Spleen (tissue), 11 donors: ENCODE measurements around the gene UST. TPM values are rescaled to one million over a fixed set of nuclear protein-coding genes. Genes with fewer than 3 reads are reported as not detected.

ENCODE experiments used
- DNase-seq: peaks from one replicate; pipeline ENCODE4 v3.0.0-alpha.2; 2020
- H3K27ac ChIP-seq, 8 donors: fragments of 200-600 bp; sonication (generic) in 7 of 8; 1 replicate in 4 of 8; 2 replicates in 4 of 8; pipeline versions ENCODE4 v1.5.0 to v1.8.0; 2016 to 2021; ENCODE audit warnings: inconsistent platforms in 4 of 8, mild to moderate bottlenecking in 4 of 8, moderate library complexity in 1 of 8
- H3K27me3 ChIP-seq, 7 donors: fragments of 200-600 bp; sonication (generic) in 6 of 7; replicated peaks in 1 of 7; 1 replicate in 4 of 7; 2 replicates in 3 of 7; pipeline versions ENCODE4 v1.5.0 to v1.8.0; 2016 to 2021; ENCODE audit warnings: inconsistent platforms in 3 of 7, mild to moderate bottlenecking in 1 of 7
- H3K36me3 ChIP-seq, 6 donors: fragments of 200-600 bp; sonication (generic) in 5 of 6; 1 replicate in 4 of 6; 2 replicates in 2 of 6; pipeline versions ENCODE4 v1.5.0 to v1.8.0; 2016 to 2021; ENCODE audit warnings: inconsistent platforms in 2 of 6
- H3K4me1 ChIP-seq, 6 donors: fragments of 200-600 bp; sonication (generic) in 5 of 6; 1 replicate in 3 of 6; 2 replicates in 3 of 6; pipeline versions ENCODE4 v1.5.0 to v1.8.0; 2016 to 2021; ENCODE audit warnings: inconsistent platforms in 3 of 6
- H3K4me3 ChIP-seq, 8 donors: fragments of 200-600 bp; sonication (generic) in 7 of 8; 1 replicate in 4 of 8; 2 replicates in 4 of 8; pipeline versions ENCODE4 v1.5.0 to v1.8.0; 2016 to 2021; ENCODE audit warnings: inconsistent platforms in 4 of 8, mild to moderate bottlenecking in 4 of 8, moderate library complexity in 2 of 8
- H3K9me3 ChIP-seq, 8 donors: fragments of 200-600 bp; sonication (generic) in 7 of 8; 1 replicate in 4 of 8; 2 replicates in 4 of 8; pipeline versions ENCODE4 v1.5.0 to v1.8.0; 2016 to 2021; ENCODE audit warnings: inconsistent platforms in 4 of 8
- CTCF ChIP-seq, 11 experiments: fragments of 200-600 bp in 7 of 11; fragments of 450-650 bp in 4 of 11; sonication (generic) in 4 of 11; IDR thresholded peaks in 8 of 11; conservative IDR thresholded peaks in 3 of 11; 1 replicate in 7 of 11; 2 replicates in 4 of 11; pipeline versions ENCODE4 v1.4.0 to v1.8.0; 2016 to 2021; ENCODE audit warnings: antibody characterized with exemption in 11 of 11, inconsistent platforms in 4 of 11, mild to moderate bottlenecking in 1 of 11
- POLR2A ChIP-seq, 3 donors: fragments of 450-650 bp; IDR thresholded peaks; one replicate each; pipeline ENCODE4 v1.5.1; 2017; ENCODE audit warnings: antibody characterized with exemption in 3 of 3, mild to moderate bottlenecking in 1 of 3
- POLR2AphosphoS5 ChIP-seq, 3 donors: sonication (generic); formaldehyde crosslinking; IDR thresholded peaks; one replicate each; pipeline ENCODE4 v1.5.1; 2017; ENCODE audit warnings: antibody characterized with exemption in 3 of 3
- WGBS, 5 donors: extraction: QIAGEN DNeasy Blood & Tissue Kit in 3 of 5; methylation state at CpG; one replicate each; pipeline versions ENCODE4 v1.1.5 to v1.1.7; 2013 to 2018; 5-methylcytosine and 5-hydroxymethylcytosine counted together
- intact Hi-C: fragments of 100-400 bp; cut with DNase I; formaldehyde crosslinking; loops from one replicate; pipeline ENCODE4 v1.15.0; 2023; ENCODE audit warnings: low total_unique reads
- polyA plus RNA-seq, 3 donors: library from polyadenylated mRNA; stranded (reverse); fragments of 200-250 nt; gene quantifications; one replicate each; pipeline ENCODE4 v1.2.1, GENCODE V29; 2013
- total RNA-seq, 7 donors: library from RNA; depleted of rRNA in 3 of 7; stranded (reverse); fragments of >200 nt in 3 of 7; fragmentation: NEBNext Ultra II Directional in 4 of 7; extraction: Animal tissue kit (Norgen Biotek cat#: 25700) in 4 of 7; gene quantifications; one replicate each; pipeline versions ENCODE4 v1.1.0 to v1.2.1, GENCODE V29; 2016 to 2021
- donor health status: healthy with polysubstance abuse.
- donor health status: DM: no; HTN: no; CAD: no; lungs with moderate emphysema.
- donor health status: DM: no; HTN: no; CAD: no.
- donor health status: Bipolar disorder and iron deficiency.
- donor health status: healthy.
- donor health status: DM: no; HTN: no; CAD: no.
- donor health status: DM: yes; HTN: yes; CAD: no.

UST gene
- total and polyA plus RNA-seq, 10 donors: 6.4 to 26.8 (median 14.4) TPM

- H3K27ac ChIP-seq: no peak overlapping the region
- no peaks in the 10 kb centered on the region for H3K27me3 ChIP-seq
- TF ChIP-seq POLR2A (IDR thresholded peaks at IDR 0.05) (no peak), CTCF (IDR thresholded peaks at IDR 0.05 in 8 of 11, conservative IDR thresholded peaks at IDR 0.05 in 3 of 11) (no peak), POLR2AphosphoS5 (IDR thresholded peaks at IDR 0.05) (no peak)
- H3K36me3 ChIP-seq: peaks cover 0 to 12% (median 0%) of the 10 kb centered on the region in 6 donors
- intact Hi-C loops: no loop called here
- H3K4me1 ChIP-seq: peaks cover 0 to 5% (median 0%) of the 10 kb centered on the region in 6 donors
- no peaks in the 10 kb centered on the region for H3K9me3 ChIP-seq
- 60 to 77% (median 67%) methylated on average over 7 of the region's 7 CpGs for WGBS, 5 donors
- no peak for DNase-seq
- H3K4me3 ChIP-seq: no peak overlapping the region
Observed at GRCh38 chr6:148979014-148979901, 232.4 kb downstream of the UST start.

GRCh38 chr6:148980234-148980633, 233.4 kb downstream of the UST start:
- TF ChIP-seq POLR2A (IDR thresholded peaks at IDR 0.05) (no peak), CTCF (IDR thresholded peaks at IDR 0.05 in 8 of 11, conservative IDR thresholded peaks at IDR 0.05 in 3 of 11) (no peak), POLR2AphosphoS5 (IDR thresholded peaks at IDR 0.05) (no peak)
- no peak for DNase-seq
- H3K27ac ChIP-seq: no peak overlapping the region
- 72 to 90% (median 86%) methylated on average over 3 of the region's 3 CpGs for WGBS, 5 donors
- peaks cover 0 to 8% (median 0%) of the 10 kb centered on the region in 6 donors for H3K36me3 ChIP-seq
- H3K4me1 ChIP-seq: peaks cover 0 to 5% (median 0%) of the 10 kb centered on the region in 6 donors
- no peaks in the 10 kb centered on the region for H3K27me3 ChIP-seq
- H3K9me3 ChIP-seq: no peaks in the 10 kb centered on the region
- intact Hi-C loops: no loop called here
- no peak overlapping the region for H3K4me3 ChIP-seq

- H3K4me3 ChIP-seq: no peak overlapping the region
- H3K4me1 ChIP-seq: peaks cover 0 to 5% (median 0%) of the 10 kb centered on the region in 6 donors
- peaks cover 0 to 6% (median 0%) of the 10 kb centered on the region in 6 donors for H3K36me3 ChIP-seq
- H3K9me3 ChIP-seq: no peaks in the 10 kb centered on the region
- intact Hi-C loops: no loop called here
- DNase-seq: no peak
- H3K27me3 ChIP-seq: no peaks in the 10 kb centered on the region
- no peak overlapping the region for H3K27ac ChIP-seq
- WGBS, 5 donors: 82 to 92% (median 88%) methylated on average over 3 of the region's 3 CpGs
- no peak for TF ChIP-seq POLR2AphosphoS5 (IDR thresholded peaks at IDR 0.05)
- TF ChIP-seq CTCF (IDR thresholded peaks at IDR 0.05 in 8 of 11, conservative IDR thresholded peaks at IDR 0.05 in 3 of 11): no peak
- no peak for TF ChIP-seq POLR2A (IDR thresholded peaks at IDR 0.05)
Observed at GRCh38 chr6:148981515-148981914, 234.7 kb downstream of the UST start.

GRCh38 chr6:148983101-148983761, 236.4 kb downstream of the UST start:
- Histone ChIP-seq H3K9me3 (no peaks in the 10 kb centered on the region), H3K4me3 (no peak overlapping the region), H3K27me3 (no peaks in the 10 kb centered on the region), H3K36me3 (peaks cover 0 to 6% (median 0%) of the 10 kb centered on the region in 6 donors), H3K27ac (no peak overlapping the region), H3K4me1 (peaks cover 0 to 16% (median 0%) of the 10 kb centered on the region in 6 donors)
- intact Hi-C loops: no loop called here
- WGBS, 5 donors: 89 to 95% (median 92%) methylated on average over 9 of the region's 9 CpGs
- DNase-seq: no peak
- TF ChIP-seq POLR2AphosphoS5 (IDR thresholded peaks at IDR 0.05) (no peak), CTCF (IDR thresholded peaks at IDR 0.05 in 8 of 11, conservative IDR thresholded peaks at IDR 0.05 in 3 of 11) (no peak), POLR2A (IDR thresholded peaks at IDR 0.05) (no peak)
